Duodenal mucosa (tissue), 2 donors: ENCODE results near the gene FRY.

ENCODE experiments used
- H3K27ac ChIP-seq: one replicate; pipeline ENCODE4 v1.7.0; 2013; ENCODE audit warnings: low read depth, low read length
- H3K27me3 ChIP-seq, 2 donors: one replicate each; pipeline ENCODE4 v1.7.0; 2013; ENCODE audit warnings: low read length in 2 of 2, control low read depth in 1 of 2; ENCODE audit not compliant: insufficient read depth in 2 of 2, control insufficient read depth in 1 of 2
- H3K36me3 ChIP-seq, 2 donors: one replicate each; pipeline ENCODE4 v1.7.0; 2013; ENCODE audit warnings: low read length in 2 of 2, control low read depth in 1 of 2; ENCODE audit not compliant: insufficient read depth in 2 of 2, control insufficient read depth in 1 of 2
- H3K4me1 ChIP-seq, 2 donors: one replicate each; pipeline ENCODE4 v1.7.0; 2013; ENCODE audit warnings: low read length in 2 of 2, control low read depth in 1 of 2; ENCODE audit not compliant: insufficient read depth in 2 of 2, control insufficient read depth in 1 of 2
- H3K4me3 ChIP-seq, 2 donors: one replicate each; pipeline ENCODE4 v1.7.0; 2013; ENCODE audit warnings: low read length in 2 of 2, low read depth in 1 of 2
- H3K9ac ChIP-seq, 2 donors: one replicate each; pipeline ENCODE4 v1.7.0; 2013; ENCODE audit warnings: low read length in 2 of 2, low read depth in 1 of 2
- H3K9me3 ChIP-seq, 2 donors: one replicate each; pipeline ENCODE4 v1.7.0; 2013; ENCODE audit warnings: low read length in 2 of 2, control low read depth in 1 of 2; ENCODE audit not compliant: control insufficient read depth in 1 of 2

The FRY gene

DNA sequence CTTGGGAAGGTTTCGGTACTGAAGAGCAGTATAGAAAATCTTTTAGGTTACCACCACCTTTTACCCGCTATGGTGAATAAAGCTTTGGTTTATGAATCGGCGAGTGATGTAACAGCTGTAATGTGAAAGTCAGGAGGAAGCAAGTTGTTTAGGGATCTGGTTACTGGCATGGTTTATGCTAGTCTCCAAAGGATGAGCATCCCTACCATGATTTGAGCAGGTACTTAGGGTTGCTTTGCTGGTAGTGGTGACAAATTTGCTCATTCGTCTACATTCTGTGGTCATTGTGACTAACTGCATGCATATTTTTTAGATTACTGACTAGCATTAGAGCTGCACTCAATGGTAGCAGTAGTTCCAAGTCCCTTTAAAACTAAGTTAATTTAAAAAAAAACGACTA, 104.1 kb downstream of the FRY start:
- H3K36me3 ChIP-seq, result no peaks in the 10 kb centered on the region
- no peaks in the 10 kb centered on the region for H3K9me3 ChIP-seq
- H3K4me1 ChIP-seq, result no peaks in the 10 kb centered on the region
- H3K9ac ChIP-seq, result no peak overlapping the region
- H3K27ac ChIP-seq, result no peak overlapping the region
- H3K4me3 ChIP-seq, result no peak overlapping the region
- H3K27me3 ChIP-seq, result no peaks in the 10 kb centered on the region

DNA sequence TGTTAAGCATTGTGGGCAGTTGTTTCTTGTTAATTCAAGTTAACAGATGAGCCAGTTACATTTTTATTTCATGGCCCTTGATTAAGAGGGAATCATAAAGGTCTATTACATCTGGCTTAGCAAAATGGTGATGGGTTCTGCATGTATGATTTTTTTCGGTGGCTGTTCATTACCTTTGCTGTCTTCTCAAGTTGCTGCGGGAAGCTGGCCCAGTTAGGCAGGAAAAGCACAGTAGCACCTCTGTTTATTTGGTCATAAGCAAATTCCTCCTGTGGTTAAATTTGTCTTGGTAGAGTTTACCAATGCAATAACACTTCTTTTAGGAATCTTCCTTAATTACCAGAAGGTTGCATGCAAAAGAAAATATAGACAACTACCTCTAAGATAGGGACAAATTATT, 104.5 kb downstream of the FRY start:
- no peaks in the 10 kb centered on the region for H3K27me3 ChIP-seq
- H3K9ac ChIP-seq, result no peak overlapping the region
- no peak overlapping the region for H3K4me3 ChIP-seq
- H3K36me3 ChIP-seq, result no peaks in the 10 kb centered on the region
- H3K4me1 ChIP-seq, result no peaks in the 10 kb centered on the region
- no peaks in the 10 kb centered on the region for H3K9me3 ChIP-seq
- H3K27ac ChIP-seq, result no peak overlapping the region

DNA sequence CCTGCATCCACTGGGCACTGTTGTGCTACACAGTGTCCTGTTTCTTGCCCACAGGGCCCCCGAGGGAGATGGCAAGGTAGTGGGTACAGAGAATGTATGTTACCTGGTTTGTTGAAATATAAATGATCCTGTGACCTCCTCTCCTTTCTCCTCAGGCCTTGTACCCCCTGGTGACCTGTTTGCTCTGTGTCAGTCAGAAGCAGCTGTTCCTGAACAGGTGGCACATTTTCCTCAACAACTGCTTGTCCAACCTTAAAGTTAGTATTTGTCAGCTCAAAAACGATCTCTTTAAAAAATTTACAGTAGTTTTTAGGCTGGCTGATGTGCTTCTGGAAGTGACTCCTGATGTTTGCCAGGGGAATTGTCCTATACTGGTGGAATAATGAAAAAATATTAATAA, 105.1 kb downstream of the FRY start:
- no peaks in the 10 kb centered on the region for H3K27me3 ChIP-seq
- H3K9me3 ChIP-seq, result no peaks in the 10 kb centered on the region
- no peaks in the 10 kb centered on the region for H3K36me3 ChIP-seq
- no peaks in the 10 kb centered on the region for H3K4me1 ChIP-seq
- H3K9ac ChIP-seq, result no peak overlapping the region
- H3K27ac ChIP-seq, result no peak overlapping the region
- H3K4me3 ChIP-seq, result no peak overlapping the region

DNA sequence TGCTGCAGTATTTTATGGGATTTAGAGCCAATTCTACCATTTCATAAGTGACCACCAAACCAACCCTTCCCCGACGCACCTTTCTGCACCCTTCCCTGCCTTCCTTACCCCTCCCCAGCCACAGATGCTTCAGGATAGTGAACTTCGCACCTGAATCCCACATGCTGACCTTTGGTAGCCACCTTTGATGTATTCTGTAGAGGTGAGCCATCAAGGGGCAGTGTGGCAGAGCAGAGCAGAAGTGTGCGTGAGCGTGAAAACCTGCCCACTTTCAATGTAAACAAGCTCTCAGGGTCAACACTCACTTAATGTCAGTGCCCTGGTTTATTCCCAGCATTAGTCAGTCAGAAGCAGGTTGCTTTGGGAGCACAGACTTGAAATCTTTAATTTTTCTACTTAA, 107.7 kb downstream of the FRY start:
- Histone ChIP-seq H3K9me3 (no peaks in the 10 kb centered on the region), H3K9ac (no peak overlapping the region), H3K27ac (no peak overlapping the region), H3K4me1 (no peaks in the 10 kb centered on the region), H3K36me3 (no peaks in the 10 kb centered on the region), H3K27me3 (no peaks in the 10 kb centered on the region), H3K4me3 (no peak overlapping the region)

DNA sequence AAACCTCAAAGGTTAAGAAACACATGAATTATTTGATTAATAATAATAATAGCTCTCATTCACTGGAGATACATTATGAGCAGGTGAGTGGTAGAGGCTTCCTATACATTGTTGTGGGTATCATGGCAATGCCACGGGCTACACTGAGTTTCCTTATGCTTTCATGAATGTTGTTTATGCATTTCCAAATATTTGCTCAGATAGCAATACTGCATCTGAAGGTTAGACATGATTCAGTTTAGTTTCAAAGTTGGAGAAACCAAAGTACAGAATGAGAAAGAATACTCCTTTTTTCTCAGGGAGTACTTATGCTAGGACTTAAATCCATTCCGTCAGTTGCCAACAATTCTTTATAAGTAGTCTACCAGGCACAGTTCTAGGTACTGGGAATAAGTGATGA, 108.5 kb downstream of the FRY start:
- Histone ChIP-seq H3K27me3 (no peaks in the 10 kb centered on the region), H3K9me3 (no peaks in the 10 kb centered on the region), H3K27ac (no peak overlapping the region), H3K9ac (no peak overlapping the region), H3K4me3 (no peak overlapping the region), H3K36me3 (no peaks in the 10 kb centered on the region), H3K4me1 (no peaks in the 10 kb centered on the region)

DNA sequence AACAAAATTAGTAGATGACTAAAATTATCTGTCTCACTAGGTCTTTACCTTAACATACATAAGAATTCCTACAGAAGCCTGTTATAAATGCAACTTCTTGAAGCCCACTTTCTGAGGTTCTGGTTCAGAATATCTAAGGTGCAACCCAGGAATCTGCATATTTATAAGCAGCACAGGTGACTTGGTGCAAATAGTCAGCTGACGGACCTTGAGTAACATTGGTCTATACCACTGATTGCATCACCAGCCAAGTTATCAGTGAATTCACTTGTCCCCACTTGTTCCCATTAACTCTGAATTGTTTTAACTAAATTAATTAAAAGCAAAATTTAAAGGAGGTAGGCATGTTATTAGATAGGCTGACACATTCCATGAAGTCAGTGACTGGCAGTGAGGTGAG, 109.9 kb downstream of the FRY start:
- Histone ChIP-seq H3K27ac (no peak overlapping the region), H3K27me3 (no peaks in the 10 kb centered on the region), H3K9ac (no peak overlapping the region), H3K4me1 (no peaks in the 10 kb centered on the region), H3K9me3 (no peaks in the 10 kb centered on the region), H3K4me3 (no peak overlapping the region), H3K36me3 (no peaks in the 10 kb centered on the region)

DNA sequence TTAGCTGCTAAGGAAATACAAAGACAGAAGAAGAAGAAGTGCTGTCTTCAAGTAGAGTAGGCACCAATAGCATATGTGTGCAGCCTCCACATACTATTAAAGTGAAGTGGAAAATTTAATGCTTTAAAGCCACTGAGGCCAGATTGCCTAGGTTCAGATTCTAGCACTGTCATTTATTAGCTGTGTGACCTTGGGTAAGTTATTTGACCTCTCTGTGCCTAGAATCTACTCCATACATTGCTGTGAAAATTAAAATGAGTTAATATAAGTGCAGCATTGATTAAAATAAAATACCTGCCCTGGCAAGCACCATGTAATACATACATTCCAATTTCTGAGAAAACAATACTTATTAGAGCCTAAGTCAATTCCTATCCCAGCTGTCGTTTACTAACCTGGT, 110.5 kb downstream of the FRY start:
- no peak overlapping the region for H3K9ac ChIP-seq
- no peak overlapping the region for H3K4me3 ChIP-seq
- no peaks in the 10 kb centered on the region for H3K36me3 ChIP-seq
- no peaks in the 10 kb centered on the region for H3K4me1 ChIP-seq
- no peaks in the 10 kb centered on the region for H3K9me3 ChIP-seq
- no peaks in the 10 kb centered on the region for H3K27me3 ChIP-seq
- no peak overlapping the region for H3K27ac ChIP-seq

DNA sequence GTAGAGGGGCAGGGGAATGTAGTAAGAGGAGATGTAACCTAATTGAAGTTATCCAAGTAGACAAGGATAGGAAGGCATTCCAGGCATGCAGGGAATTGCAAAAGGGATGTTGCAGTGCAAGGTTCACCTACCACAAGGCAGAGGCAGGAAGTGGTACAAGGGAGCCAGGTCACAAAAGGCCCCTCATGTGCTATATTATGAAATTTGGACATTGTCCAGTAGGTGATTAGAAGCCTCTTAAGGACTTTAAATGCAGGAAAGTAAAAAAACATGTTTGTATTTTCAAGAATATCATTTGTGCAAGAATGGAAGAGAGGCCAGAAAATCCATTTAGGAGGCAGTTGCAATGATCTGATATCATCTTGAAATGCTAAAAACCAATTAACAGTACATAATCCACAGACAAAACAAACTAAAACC, 111.4 kb downstream of the FRY start:
- Histone ChIP-seq H3K9me3 (no peaks in the 10 kb centered on the region), H3K27ac (no peak overlapping the region), H3K4me1 (no peaks in the 10 kb centered on the region)

DNA sequence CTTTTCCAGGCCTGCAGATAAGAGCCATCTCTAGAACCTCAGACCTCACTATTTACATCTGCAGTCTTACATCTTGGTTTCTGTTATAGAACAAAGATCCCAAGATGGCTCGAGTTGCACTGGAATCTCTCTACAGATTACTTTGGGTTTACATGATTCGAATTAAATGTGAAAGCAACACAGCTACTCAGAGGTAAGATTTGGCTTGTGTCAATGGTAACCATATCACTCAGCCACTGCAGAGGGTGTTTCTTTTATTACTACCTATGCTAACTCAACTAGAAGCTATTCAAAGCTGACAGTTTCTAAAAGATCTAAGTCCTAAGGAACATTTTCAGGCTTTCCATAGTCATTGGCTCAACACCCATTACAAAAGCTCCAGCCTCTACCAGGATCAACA, 115.6 kb downstream of the FRY start:
- Histone ChIP-seq H3K4me1 (no peaks in the 10 kb centered on the region), H3K9ac (no peak overlapping the region), H3K27ac (no peak overlapping the region)

More for the DNA sequence above, 111.4 kb downstream of the FRY start:
- no peak overlapping the region for H3K4me3 ChIP-seq
- H3K9ac ChIP-seq, result no peak overlapping the region
- no peaks in the 10 kb centered on the region for H3K36me3 ChIP-seq
- H3K27me3 ChIP-seq, result no peaks in the 10 kb centered on the region

DNA sequence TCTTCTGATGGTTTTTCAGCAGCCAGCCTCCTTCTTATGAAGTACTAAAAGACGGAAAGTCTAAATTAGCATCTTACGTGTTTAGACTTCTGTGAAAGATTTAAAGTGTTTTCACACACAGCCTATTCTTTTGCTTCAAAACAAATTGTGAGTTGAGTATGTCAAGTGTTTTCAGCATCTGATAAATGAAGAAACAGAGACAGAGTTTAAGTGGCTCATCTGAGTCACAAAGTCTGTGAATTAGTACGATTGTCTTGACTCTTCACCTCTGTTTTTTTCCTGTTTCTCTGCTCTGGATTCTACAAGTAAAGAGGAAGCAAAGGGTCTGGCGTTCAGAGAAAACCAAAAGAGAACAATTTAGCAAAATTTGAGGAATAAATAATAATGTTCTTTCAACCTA, 116.4 kb downstream of the FRY start:
- Histone ChIP-seq H3K27me3 (no peaks in the 10 kb centered on the region), H3K4me1 (no peaks in the 10 kb centered on the region), H3K9me3 (no peaks in the 10 kb centered on the region), H3K9ac (no peak overlapping the region), H3K36me3 (no peaks in the 10 kb centered on the region), H3K27ac (no peak overlapping the region), H3K4me3 (no peak overlapping the region)

More for the DNA sequence above, 115.6 kb downstream of the FRY start:
- Histone ChIP-seq H3K36me3 (no peaks in the 10 kb centered on the region), H3K9me3 (no peaks in the 10 kb centered on the region), H3K27me3 (no peaks in the 10 kb centered on the region), H3K4me3 (no peak overlapping the region)

DNA sequence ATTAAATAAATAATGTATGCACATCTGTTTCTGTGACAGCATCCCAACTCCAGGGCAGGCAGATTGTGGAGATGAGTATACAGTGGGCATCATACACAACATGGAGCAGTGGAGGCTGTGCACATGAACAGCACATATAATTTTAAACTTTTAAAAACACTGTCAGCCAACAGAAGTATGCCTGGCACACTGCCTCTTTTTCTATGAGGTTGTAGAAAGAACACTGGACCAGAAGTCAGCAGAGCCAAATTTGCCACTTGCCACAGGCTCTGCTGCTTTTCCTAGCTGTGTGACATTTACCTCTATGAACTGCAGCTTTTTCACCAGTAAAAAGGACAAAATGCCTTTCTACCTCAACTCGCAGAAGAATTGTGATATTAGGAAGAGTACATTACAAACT, 118.7 kb downstream of the FRY start:
- Histone ChIP-seq H3K9me3 (no peaks in the 10 kb centered on the region), H3K36me3 (no peaks in the 10 kb centered on the region), H3K4me1 (no peaks in the 10 kb centered on the region), H3K27me3 (no peaks in the 10 kb centered on the region), H3K9ac (no peak overlapping the region), H3K27ac (no peak overlapping the region), H3K4me3 (no peak overlapping the region)
